RWPE2 (cell line): ENCODE data around the gene VPS35L.

ENCODE experiments used
- ATAC-seq: fragments of 200-7000 bp; cut with Tn5 transposase; 3 replicates; pipeline ENCODE4 v1.9.1; 2021; ENCODE audit warnings: low read depth
- DNase-seq: peaks from one replicate; pipeline ENCODE4 v3.0.0-alpha.2; 2020; ENCODE audit warnings: low spot score
- H3K27ac ChIP-seq: fragments of 450-650 bp; 2 replicates; pipeline ENCODE4 v1.5.1; 2017; ENCODE audit warnings: mild to moderate bottlenecking; ENCODE audit not compliant: poor library complexity, severe bottlenecking
- H3K27me3 ChIP-seq: fragments of 250-450 bp; sonication (Bioruptor Pico); 2 replicates; pipeline ENCODE4 v1.5.1; 2021; ENCODE audit warnings: mild to moderate bottlenecking, moderate library complexity; ENCODE audit not compliant: insufficient read depth, poor library complexity, severe bottlenecking
- H3K36me3 ChIP-seq: fragments of 250-450 bp; sonication (Bioruptor Pico); 2 replicates; pipeline ENCODE4 v1.5.1; 2020; ENCODE audit warnings: low read depth, mild to moderate bottlenecking, moderate library complexity
- H3K4me1 ChIP-seq: fragments of 250-450 bp; sonication (Bioruptor Pico); 2 replicates; pipeline ENCODE4 v1.5.1; 2021; ENCODE audit warnings: mild to moderate bottlenecking, moderate library complexity; ENCODE audit not compliant: insufficient read depth, poor library complexity, severe bottlenecking
- H3K4me3 ChIP-seq: fragments of 250-450 bp; sonication (Bioruptor Pico); 2 replicates; pipeline ENCODE4 v1.5.1; 2021; ENCODE audit warnings: mild to moderate bottlenecking, moderate library complexity; ENCODE audit not compliant: severe bottlenecking
- H3K9me3 ChIP-seq: fragments of 250-450 bp; sonication (Bioruptor Pico); 2 replicates; pipeline ENCODE4 v1.5.1; 2021; ENCODE audit warnings: mild to moderate bottlenecking, moderate library complexity; ENCODE audit not compliant: severe bottlenecking
- CTCF ChIP-seq: fragments of 450-650 bp; IDR thresholded peaks from one replicate; pipeline ENCODE4 v1.5.1; 2017; ENCODE audit warnings: mild to moderate bottlenecking, moderate library complexity; ENCODE audit not compliant: poor library complexity, severe bottlenecking

The VPS35L gene

GRCh38 chr16:19521471-19522396 lies 33.8 kb upstream of the VPS35L start, which contains the start of gene GDE1:
Gene GDE1, minus strand, starts transcription at chr16:19522098. Its CDS starts 134 bp downstream, at chr16:19521964.
- H3K4me3 ChIP-seq: peak within 1 kb of the TSS; percentile 76
- peaks cover 13% of the 10 kb centered on the region for H3K36me3 ChIP-seq
- H3K4me1 ChIP-seq: peaks cover 19% of the 10 kb centered on the region
- peak; percentile 73 for ATAC-seq
- H3K9me3 ChIP-seq: no peaks in the 10 kb centered on the region
- TF ChIP-seq CTCF: peak; percentile 38
- H3K27me3 ChIP-seq: no peaks in the 10 kb centered on the region
- DNase-seq: peak; percentile 94
- H3K27ac ChIP-seq: peak within 1 kb of the TSS; percentile 55

- H3K27me3 ChIP-seq: no peaks in the 10 kb centered on the region
- ATAC-seq: no peak
- H3K9me3 ChIP-seq: no peaks in the 10 kb centered on the region
- H3K4me1 ChIP-seq: peaks cover 14% of the 10 kb centered on the region
- peak overlapping the region; percentile 55 for H3K27ac ChIP-seq
- H3K36me3 ChIP-seq: peaks cover 11% of the 10 kb centered on the region
- H3K4me3 ChIP-seq: no peak overlapping the region
- no peak for TF ChIP-seq CTCF
- no peak for DNase-seq
Observed at GRCh38 chr16:19522397-19522732, 33.1 kb upstream of the VPS35L start.

DNA sequence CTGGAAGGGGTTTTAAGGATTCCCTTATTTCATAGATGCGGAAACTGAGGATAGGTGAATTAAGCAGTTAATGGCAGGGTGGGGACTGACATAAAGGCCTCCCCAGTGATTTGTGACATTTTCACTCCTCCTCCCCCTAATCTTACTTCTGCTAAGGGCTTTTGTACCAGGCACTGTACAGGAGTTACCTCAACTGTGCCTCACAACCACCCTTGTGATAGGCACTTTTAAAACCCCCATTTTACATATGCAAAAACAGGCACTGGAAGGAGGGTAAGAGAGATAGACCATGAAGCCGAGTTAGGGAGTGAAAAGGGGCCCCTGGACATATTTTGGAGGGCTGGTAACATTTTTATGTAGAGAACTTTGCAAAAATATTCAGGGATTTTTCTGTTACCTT lies 32.7 kb upstream of the VPS35L start:
- Histone ChIP-seq H3K9me3 (no peaks in the 10 kb centered on the region), H3K4me3 (no peak overlapping the region), H3K36me3 (peaks cover 15% of the 10 kb centered on the region), H3K27me3 (no peaks in the 10 kb centered on the region), H3K27ac (no peak overlapping the region), H3K4me1 (peaks cover 10% of the 10 kb centered on the region)
- DNase-seq (no peak), ATAC-seq (no peak)
- no peak for TF ChIP-seq CTCF

DNA sequence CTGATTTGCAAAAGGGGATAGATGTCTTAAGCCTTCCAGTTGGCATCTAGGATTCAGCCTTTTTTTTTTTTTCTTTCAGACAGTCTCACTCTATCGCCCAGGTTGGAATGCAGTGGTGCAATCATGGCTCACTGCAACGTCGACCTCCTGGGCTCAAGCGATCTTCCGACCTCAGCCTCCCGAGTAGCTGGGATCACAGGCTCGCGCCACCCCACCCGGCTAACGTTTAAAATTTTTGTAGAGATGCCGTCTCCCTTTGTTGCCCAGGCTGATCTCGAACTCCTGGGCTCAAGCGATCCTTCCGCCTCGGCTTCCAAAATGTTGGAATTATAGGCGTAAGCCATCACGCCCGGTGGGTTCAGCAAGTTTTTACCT lies 32.3 kb upstream of the VPS35L start:
- Histone ChIP-seq H3K36me3 (peaks cover 19% of the 10 kb centered on the region), H3K4me1 (peaks cover 6% of the 10 kb centered on the region), H3K9me3 (no peaks in the 10 kb centered on the region), H3K4me3 (no peak overlapping the region), H3K27me3 (no peaks in the 10 kb centered on the region), H3K27ac (no peak overlapping the region)
- DNase-seq (no peak), ATAC-seq (no peak)
- TF ChIP-seq CTCF: no peak
